ENCODE results near the gene SLIT3.

DNA sequence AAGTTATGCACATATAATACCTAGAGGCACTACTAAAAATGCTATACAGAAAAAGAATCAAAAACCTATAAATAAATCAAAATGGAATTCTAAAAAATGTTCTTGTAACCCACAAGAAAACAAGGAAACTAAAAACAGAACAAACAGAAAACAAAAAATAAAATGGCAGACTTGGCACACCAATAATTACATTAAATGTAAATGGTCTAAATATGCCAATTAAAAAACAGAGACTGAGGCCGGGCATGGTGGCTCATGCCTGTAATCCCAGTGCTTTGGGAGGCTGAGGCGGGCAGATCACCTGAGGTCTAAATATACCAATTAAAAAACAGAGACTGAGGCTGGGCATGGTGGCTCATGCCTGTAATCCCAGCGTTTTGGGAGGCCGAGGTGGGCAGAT, 142.2 kb downstream of the SLIT3 start:
- TF ChIP-seq, protein P1, sequence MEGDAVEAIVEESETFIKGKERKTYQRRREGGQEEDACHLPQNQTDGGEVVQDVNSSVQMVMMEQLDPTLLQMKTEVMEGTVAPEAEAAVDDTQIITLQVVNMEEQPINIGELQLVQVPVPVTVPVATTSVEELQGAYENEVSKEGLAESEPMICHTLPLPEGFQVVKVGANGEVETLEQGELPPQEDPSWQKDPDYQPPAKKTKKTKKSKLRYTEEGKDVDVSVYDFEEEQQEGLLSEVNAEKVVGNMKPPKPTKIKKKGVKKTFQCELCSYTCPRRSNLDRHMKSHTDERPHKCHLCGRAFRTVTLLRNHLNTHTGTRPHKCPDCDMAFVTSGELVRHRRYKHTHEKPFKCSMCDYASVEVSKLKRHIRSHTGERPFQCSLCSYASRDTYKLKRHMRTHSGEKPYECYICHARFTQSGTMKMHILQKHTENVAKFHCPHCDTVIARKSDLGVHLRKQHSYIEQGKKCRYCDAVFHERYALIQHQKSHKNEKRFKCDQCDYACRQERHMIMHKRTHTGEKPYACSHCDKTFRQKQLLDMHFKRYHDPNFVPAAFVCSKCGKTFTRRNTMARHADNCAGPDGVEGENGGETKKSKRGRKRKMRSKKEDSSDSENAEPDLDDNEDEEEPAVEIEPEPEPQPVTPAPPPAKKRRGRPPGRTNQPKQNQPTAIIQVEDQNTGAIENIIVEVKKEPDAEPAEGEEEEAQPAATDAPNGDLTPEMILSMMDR (IDR thresholded peaks at IDR 0.05) = no peak
- no peak for TF ChIP-seq POLR2AphosphoS5 (IDR thresholded peaks at IDR 0.05; ENCODE audit: insufficient read depth in 1 of 2, low read depth in 1 of 2)
